Prostate gland (tissue), 2 donors: ENCODE results near the gene SMCO4. TPM values are rescaled to one million over a fixed set of nuclear protein-coding genes. Genes with fewer than 3 reads are reported as not detected.
"Not testable (repeated sequence)": the region's sequence is repeated elsewhere in the genome, so short reads cannot be mapped to it uniquely, and the experiment has no call there.

Experiments
- DNase-seq: peaks from one replicate; pipeline ENCODE4 v3.0.0-alpha.2; 2019; ENCODE audit warnings: low spot score
- H3K27ac ChIP-seq, 2 donors: fragments of 200-600 bp; sonication (generic); 2 replicates each; pipeline ENCODE4 v1.5.1; 2017 to 2019
- H3K27me3 ChIP-seq: fragments of 200-600 bp; sonication (generic); replicated peaks from 2 replicates; pipeline ENCODE4 v1.5.1; 2019; ENCODE audit not compliant: insufficient read depth
- H3K36me3 ChIP-seq, 2 donors: fragments of 200-600 bp; sonication (generic); 1 replicate in 1 of 2; 2 replicates in 1 of 2; pipeline versions ENCODE4 v1.5.1 to v1.8.1; 2017 to 2019
- H3K4me1 ChIP-seq: fragments of 200-600 bp; sonication (generic); replicated peaks from 2 replicates; pipeline ENCODE4 v1.5.1; 2019
- H3K4me3 ChIP-seq, 2 donors: fragments of 200-600 bp; sonication (generic); 2 replicates each; pipeline ENCODE4 v1.5.1; 2017 to 2019
- H3K9me3 ChIP-seq: fragments of 200-600 bp; sonication (generic); 2 replicates; pipeline ENCODE4 v1.5.1; 2017
- CTCF ChIP-seq, 4 experiments: fragments of 200-600 bp in 2 of 4; fragments of 450-650 bp in 2 of 4; sonication (generic) in 2 of 4; IDR thresholded peaks; 1 replicate in 3 of 4; 2 replicates in 1 of 4; pipeline ENCODE4 v1.5.1; 2016 to 2019; ENCODE audit warnings: antibody characterized with exemption in 4 of 4, mild to moderate bottlenecking in 2 of 4, moderate library complexity in 2 of 4
- POLR2A ChIP-seq: fragments of 450-650 bp; IDR thresholded peaks from one replicate; pipeline ENCODE4 v1.6.1; 2016; ENCODE audit warnings: antibody characterized with exemption, mild to moderate bottlenecking
- POLR2AphosphoS5 ChIP-seq: sonication (generic); formaldehyde crosslinking; IDR thresholded peaks from one replicate; pipeline ENCODE4 v1.6.1; 2017; ENCODE audit warnings: antibody characterized with exemption
- WGBS: methylation state at CpG from one replicate; pipeline ENCODE4 v1.1.5; 2018; 5-methylcytosine and 5-hydroxymethylcytosine counted together
- intact Hi-C: fragments of 100-400 bp; cut with DNase I; formaldehyde crosslinking; loops from one replicate; pipeline ENCODE4 v1.14.2; 2022
- total RNA-seq, 2 donors: library from RNA; depleted of rRNA; stranded (reverse); fragments of >200 nt; gene quantifications; one replicate each; pipeline ENCODE4 v1.1.0, GENCODE V29; 2016

SMCO4 gene
- total RNA-seq, 2 donors from 2014 or later, result 63.8 to 140 TPM

DNA sequence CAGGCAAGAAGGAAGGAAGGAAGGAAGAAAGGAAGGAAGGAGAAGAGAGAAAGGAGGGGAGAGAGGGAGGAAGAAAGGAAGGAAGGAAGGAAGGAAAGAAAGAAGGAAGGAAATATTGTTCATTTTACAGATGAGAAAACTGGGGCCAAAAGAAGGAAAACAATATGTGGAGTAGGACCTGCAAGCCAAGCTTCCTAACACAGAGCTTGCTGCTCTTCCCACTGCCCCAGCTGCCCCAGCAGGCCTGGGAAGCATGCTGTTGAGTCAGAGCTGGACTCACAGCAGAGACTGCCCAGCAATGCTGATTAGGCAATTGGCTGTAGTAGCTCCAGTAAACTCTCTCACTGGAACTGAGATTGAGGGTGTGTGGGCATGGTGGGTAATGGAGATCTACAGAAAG is 42.6 kb upstream of the SMCO4 start:
- no peak for DNase-seq
- H3K36me3 ChIP-seq, result no peaks in the 10 kb centered on the region
- no peaks in the 10 kb centered on the region for H3K27me3 ChIP-seq
- H3K9me3 ChIP-seq, result no peaks in the 10 kb centered on the region
- no peaks in the 10 kb centered on the region for H3K4me1 ChIP-seq
- no peak for TF ChIP-seq CTCF (IDR thresholded peaks at IDR 0.05)
- no peak for TF ChIP-seq POLR2AphosphoS5
- TF ChIP-seq POLR2A, result no peak
- no peak overlapping the region for H3K27ac ChIP-seq
- intact Hi-C loops, result no loop called here
- H3K4me3 ChIP-seq, result no peak overlapping the region

GRCh38 chr11:93583490-93583889 is 40.3 kb upstream of the SMCO4 start:
- no peaks in the 10 kb centered on the region for H3K4me1 ChIP-seq
- H3K36me3 ChIP-seq, result no peaks in the 10 kb centered on the region
- intact Hi-C loops, result no loop called here
- H3K27ac ChIP-seq, result no peak overlapping the region
- TF ChIP-seq POLR2A (no peak), POLR2AphosphoS5 (no peak), CTCF (IDR thresholded peaks at IDR 0.05) (no peak)
- no peaks in the 10 kb centered on the region for H3K9me3 ChIP-seq
- H3K27me3 ChIP-seq, result no peaks in the 10 kb centered on the region
- H3K4me3 ChIP-seq, result no peak overlapping the region
- no peak for DNase-seq

DNA sequence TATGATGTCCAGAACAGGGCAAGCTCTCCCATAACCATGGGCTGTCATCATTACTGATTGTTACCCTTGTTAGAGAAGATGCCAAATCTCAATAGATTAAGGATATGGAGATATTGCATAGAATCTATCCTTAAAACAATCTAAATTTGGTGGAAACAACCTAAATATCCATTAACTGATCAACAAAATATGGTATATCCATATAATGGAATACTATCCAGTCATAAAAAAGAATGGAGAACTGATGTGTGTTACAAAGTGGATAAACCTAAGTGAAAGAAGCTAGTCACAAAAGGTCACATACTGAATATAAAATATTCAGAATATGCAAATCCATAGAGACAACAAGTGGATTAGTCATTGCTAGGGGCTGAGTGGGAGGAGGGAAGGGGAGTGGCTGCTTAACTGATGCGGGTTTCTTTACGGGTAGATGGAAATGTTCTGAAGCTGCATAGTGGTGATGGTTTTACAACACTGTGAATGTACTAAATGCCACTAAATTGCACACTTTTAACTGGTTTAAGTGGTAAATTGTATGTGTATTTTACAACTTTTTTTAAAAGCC is 36.1 kb upstream of the SMCO4 start:
- Histone ChIP-seq H3K36me3 (no peaks in the 10 kb centered on the region), H3K27me3 (no peaks in the 10 kb centered on the region), H3K9me3 (no peaks in the 10 kb centered on the region), H3K4me1 (no peaks in the 10 kb centered on the region), H3K27ac (no peak overlapping the region), H3K4me3 (no peak overlapping the region)
- intact Hi-C loops, result no loop called here
- no peak for DNase-seq
- whole genome bisulfite sequencing, result 64% methylated on average over 2 of the region's 2 CpGs
- TF ChIP-seq CTCF (IDR thresholded peaks at IDR 0.05) (no peak), POLR2A (no peak), POLR2AphosphoS5 (no peak)

DNA sequence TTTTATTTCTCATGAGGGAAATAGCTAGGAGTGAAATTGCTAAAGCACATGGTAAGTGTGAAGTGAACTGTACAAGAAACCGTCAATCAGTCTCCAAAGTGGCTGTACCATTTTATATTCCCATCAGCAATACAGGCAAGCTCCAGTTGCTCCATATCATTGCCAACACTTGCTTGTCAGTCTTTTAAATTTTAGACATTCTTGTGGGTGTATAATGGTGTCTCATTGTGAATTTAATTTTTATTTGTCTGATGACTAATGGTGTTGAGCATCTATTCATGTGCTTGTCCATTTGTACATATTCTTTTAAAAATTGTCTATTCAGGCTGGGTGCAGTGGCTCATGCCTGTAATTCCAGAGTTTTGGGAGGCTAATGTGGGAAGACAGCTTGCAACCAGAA is 34.1 kb upstream of the SMCO4 start:
- Histone ChIP-seq H3K27ac (no peak overlapping the region), H3K4me3 (no peak overlapping the region), H3K27me3 (no peaks in the 10 kb centered on the region), H3K36me3 (no peaks in the 10 kb centered on the region), H3K9me3 (no peaks in the 10 kb centered on the region), H3K4me1 (no peaks in the 10 kb centered on the region)
- 91% methylated on average over 1 of the region's 1 CpG for WGBS
- no peak for DNase-seq
- TF ChIP-seq POLR2A, result no peak
- no peak for TF ChIP-seq CTCF (IDR thresholded peaks at IDR 0.05)
- no peak for TF ChIP-seq POLR2AphosphoS5
- intact Hi-C loops, result no loop called here

DNA sequence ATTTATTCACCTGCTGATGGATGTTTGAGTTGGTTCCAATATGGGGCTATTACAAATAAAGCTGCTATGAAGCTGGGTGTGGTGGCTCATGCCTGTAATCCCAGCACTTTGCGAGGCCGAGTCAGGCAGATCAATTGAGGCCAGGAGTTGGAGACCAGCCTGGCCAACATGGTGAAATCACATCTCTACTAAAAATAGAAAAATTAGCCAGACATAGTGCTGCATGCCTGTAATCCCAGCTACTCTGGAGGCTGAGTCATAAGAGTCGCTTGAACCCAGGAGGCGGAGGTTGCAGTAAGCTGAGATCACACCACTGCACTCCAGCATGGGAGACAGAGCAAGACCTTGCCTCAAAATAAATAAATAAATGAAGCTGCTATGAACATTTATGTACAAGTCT is 33.7 kb upstream of the SMCO4 start:
- H3K27ac ChIP-seq, DNase-seq, H3K9me3 ChIP-seq, H3K36me3 ChIP-seq, H3K4me1 ChIP-seq, H3K27me3 ChIP-seq, H3K4me3 ChIP-seq, intact Hi-C loops: not testable (repeated sequence)
- WGBS, result 83% methylated on average over 4 of the region's 4 CpGs
